HG03196 (cell line): ENCODE results near the gene MEGF11.

ENCODE experiments used
- ATAC-seq: cut with Tn5 transposase; IDR thresholded peaks from one replicate; pipeline ENCODE4 v1.9.1; 2021; ENCODE audit not compliant: unreplicated experiment

MEGF11 gene

DNA sequence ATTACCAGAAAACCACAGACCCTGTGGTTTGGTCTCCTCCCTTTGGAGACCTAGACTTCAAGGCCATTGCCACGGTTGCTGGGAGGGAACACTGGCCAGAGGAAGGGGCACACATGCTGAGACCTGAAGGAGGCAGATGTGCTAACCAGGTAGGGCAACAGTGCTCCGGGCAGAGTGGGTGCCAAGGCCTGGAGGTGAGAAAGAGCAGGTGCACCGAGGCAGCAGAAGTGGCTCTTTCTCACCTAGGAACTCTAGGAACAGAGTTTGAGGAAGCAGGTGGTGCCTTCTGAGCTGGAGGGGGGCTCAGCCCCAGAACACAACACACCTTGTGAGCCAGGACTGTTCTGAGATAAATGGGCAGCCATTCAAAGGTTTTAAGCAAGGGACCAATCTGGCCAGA lies 106.1 kb downstream of the MEGF11 start:
- no peak for ATAC-seq

- ATAC-seq: no peak
Measured at GRCh38 chr15:66145726-66146182, 107.8 kb downstream of the MEGF11 start.

DNA sequence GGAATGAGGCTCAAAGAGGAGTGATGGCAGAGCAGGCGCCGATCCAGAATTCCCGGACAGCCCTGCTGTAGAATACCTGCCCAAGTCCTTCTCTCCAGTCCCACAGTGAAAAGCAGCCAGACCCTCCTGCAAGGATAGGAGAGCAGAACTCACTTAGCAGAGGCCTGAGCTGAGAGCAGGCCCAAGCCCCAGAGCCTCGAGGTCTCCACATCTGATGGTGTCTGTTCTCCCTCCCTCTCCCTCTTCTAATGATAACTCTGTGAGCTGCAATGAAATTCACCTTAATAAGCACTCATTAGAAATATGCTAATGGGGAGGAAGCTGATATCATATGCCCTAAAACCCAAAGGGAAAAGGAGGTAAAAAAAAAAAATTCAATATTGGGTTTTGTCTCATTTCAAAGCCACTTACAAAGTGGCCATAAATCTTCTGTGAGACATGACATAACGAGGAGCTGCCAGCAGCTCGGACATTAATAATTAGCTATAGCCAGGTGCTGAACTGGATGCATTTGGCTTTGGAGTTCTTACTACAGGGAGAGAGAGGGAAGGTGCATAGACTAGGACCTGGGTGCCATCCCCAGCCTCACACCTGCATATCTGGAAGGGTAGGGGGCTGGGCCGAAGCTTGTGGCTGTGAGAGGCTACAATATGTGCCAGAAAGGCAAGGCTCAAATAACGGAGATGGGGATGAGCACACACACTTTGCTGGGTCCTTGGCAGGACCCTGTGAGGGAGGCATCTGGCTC lies 108.4 kb downstream of the MEGF11 start:
- ATAC-seq: no peak

DNA sequence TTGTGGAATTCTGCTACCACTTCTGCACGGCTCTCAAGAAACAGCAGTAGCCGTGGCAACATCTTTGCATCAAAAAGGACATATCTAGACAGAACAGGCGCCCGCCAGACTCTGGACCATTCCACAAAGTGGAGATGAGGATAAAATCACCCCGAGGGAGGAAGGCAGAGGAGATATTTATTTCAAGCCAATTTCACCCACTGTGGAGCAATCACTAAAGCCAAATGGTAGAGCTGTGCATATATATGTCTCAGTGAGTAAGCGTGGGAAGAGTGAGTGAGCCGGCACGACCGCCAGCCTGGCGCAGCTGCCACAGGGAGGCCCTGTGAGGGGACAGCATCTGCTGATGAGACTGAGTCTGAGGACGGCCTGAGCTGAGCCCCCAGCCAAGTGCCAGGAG lies 111.3 kb downstream of the MEGF11 start:
- no peak for ATAC-seq

DNA sequence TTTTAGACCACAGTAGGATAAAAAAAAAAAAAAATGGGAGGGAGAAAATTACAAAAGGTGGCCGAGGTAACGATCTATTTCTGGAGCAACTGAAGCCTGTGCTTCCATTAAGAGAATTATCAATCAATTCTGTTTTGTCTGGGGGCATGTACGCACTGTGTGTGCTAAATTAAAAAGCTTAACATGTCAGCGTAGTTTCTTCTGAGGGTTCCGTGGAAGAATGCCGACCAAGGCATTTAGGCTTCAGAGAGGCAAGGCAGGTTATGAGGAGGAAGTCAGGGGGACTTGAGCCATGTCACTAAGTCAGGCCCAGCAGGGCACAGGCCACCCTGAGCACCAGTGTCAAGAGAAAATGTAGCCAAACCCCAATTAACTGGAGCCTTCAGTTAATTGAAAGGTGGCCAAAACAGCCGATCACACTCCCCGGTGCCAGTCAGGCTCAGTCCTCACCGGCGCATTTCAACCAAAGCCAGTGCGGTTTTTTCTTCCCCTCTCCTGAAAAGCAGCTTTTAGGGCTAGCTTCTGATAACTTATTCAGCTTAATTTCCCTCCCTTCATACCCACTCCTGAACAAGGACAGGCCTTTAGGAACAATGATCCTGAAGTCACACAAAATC lies 113.9 kb downstream of the MEGF11 start:
- ATAC-seq: no peak

- no peak for ATAC-seq
Measured at GRCh38 chr15:66138892-66139590, 114.5 kb downstream of the MEGF11 start.

DNA sequence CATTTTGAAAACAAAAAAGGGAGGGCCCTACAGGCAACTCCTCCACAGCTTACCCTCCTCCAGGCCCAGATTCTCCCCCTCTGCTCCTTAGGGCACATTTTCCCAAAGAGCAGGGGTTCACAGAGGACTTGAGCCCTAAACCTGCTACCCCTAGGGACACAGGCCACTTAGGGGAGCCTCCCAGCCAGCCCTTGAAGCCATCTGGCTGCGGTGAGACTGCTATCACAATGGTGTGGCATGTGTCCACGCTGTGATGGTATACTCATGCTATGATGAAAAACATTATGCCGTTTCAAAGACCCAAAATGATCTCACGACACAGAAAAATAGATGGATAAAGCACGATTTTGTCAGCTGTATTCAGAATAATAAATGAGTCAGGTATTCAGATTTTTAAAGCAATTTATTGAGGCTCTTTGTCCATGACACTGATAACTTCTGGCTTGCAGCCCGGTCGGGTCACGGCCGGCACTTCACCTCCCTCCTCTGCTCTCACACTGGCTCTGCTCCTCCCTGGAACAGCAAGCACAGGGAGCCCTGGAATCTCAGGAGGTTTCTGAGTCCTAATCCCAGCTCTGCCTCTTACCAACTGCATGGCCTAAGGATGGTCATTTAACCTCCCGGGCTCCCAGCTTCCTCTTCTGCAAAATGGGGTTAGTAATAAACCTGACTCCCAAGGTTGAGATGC lies 115.3 kb downstream of the MEGF11 start:
- ATAC-seq: no peak

DNA sequence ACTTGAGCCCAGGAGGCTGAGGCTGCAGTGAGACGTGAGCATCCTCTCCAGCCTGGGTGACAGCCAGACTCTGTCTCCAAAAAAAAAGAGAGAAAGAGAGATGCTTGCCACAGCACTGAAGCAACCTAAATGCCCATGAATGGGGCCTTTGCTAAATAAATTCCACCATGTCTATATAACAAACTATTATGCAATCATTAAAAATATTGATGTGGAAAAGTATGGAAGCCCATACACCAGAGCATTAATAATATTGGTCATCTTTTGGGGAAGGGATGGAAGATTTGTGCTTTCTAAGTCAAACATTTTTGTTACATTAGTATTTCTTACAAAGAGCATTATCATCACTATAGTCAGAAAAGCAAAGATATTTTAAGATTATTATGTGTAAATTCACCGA lies 116.6 kb downstream of the MEGF11 start:
- ATAC-seq: no peak

- ATAC-seq: no peak
Measured at GRCh38 chr15:66135664-66136063, 117.9 kb downstream of the MEGF11 start.

- no peak for ATAC-seq
Measured at GRCh38 chr15:66134284-66134683, 119.3 kb downstream of the MEGF11 start.

DNA sequence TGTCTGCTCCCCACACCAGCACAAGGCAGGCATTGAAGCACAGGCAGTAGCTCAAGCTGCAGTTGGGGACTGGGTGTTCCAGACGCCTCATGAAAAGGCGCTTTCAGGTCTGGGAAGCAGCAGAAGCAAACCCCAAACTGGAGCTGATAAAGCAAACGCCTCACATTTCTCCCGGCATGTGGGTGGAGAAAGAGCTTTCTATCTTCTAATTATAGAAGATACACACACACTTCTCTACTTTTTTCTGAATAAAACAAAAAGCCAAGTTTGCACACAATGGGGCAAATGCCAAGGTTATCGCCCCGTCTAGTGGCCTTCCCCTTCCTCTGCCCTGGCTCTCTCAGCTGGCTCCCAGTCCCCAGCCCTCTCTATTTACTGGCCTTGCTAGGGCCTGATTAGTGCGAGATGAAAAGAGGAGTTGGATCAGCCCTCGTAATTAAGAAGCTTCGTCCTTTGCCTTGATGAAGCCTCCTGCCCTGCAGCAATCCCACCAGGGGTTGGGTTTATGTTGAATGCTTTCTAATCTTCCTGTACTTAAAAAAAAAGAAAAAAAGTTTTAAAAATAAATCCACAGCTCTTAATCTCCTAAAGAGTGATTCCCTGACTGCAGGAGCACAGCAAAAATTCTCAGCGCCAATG lies 120.2 kb downstream of the MEGF11 start:
- ATAC-seq: no peak

DNA sequence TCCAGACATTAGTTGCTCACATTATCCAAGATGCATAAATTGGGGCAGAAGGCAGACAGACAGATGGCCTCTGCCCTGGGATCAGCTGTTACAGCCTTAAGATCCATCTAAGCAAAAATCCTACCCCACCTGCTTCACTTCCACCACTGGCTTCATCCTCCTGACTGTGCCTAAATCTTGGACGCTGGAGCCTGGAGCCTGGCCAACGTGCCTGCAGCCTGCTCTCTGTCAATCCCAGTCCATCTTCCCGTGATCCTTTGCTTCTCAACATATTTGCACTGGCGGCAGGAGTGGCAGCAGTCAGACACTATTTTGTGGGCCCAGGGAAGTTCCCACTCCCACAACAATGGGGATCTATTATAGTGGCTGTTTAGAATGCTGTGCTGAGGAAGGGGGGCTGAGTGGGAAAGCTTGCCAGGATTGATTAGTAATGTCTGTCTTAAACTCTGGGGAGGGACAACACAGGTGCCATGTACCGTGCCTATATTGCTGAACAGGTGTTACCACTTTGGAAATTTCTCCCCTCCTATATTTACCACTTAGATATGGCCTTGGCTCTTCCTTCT lies 121.2 kb downstream of the MEGF11 start:
- no peak for ATAC-seq

GRCh38 chr15:66131831-66132230 lies 121.7 kb downstream of the MEGF11 start:
- ATAC-seq: no peak

DNA sequence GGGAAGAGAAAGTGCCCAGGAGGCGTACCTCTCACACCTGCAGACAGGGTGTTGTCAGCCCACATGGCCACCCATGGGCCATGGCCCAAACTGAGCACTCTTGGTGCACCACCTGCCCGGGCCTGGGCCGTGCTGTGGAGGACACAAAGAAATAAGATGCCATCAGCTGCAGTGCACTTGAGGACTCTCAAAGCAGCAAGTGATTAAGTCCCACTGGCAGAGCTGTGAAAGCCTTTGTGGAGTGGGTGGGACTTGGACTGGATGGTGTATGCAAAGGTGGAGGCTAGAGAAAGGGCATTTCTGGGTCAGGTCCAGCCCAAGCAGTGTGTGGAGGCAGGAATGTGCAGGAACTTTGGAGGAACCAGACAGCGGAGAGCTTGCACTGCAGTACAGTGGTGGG lies 122.3 kb downstream of the MEGF11 start:
- ATAC-seq: no peak

- no peak for ATAC-seq
Measured at GRCh38 chr15:66130496-66131034, 123.0 kb downstream of the MEGF11 start.

DNA sequence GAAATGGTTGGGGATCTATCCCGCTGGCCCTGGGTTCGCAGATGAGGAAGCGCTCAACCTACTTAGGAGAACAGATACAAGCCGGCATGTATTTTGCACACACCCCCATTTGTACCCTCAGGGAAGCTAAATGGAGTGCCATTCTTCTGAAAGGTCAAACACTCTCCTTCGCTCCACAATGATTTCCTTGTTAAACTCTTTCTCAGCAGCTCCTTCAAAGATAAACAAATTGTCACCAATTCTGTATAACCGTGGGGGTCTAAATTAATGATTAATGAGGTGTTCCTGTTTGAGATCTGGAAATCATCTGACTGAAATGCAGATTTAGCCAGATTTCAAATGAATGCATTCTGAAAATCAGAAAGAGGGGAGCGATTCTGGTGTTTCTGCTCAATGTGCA lies 124.0 kb downstream of the MEGF11 start:
- ATAC-seq: no peak

DNA sequence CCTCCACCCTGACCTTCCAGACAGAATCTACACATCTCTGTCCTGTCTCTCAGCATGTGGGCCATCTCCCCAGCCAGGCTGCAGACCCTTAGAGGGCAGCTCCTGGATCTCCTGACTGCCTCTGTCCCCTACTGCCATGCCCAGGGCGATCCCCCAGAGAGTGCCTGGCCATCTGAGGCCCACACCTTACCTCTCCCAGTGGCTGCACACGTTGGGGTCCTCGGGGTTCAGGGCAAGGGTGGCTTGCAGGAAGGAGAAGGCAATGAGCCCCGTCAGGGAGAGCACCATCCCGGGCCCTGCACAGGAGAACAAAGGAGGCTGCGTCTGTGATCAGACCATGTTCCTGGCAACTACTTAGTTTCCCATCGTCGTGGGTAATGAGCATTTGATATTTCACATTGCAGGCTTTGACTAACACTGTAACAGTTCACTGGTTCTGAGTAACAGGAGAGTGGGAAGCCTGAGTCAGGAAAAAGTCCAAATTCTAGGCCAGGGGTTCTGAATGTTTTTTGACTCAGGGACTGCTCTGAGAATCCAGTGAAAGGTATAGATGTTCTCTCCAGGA lies 125.4 kb downstream of the MEGF11 start:
- ATAC-seq: no peak

- ATAC-seq: no peak
Measured at GRCh38 chr15:66126456-66126855, 127.1 kb downstream of the MEGF11 start.

GRCh38 chr15:66126031-66126441 lies 127.5 kb downstream of the MEGF11 start:
- no peak for ATAC-seq

DNA sequence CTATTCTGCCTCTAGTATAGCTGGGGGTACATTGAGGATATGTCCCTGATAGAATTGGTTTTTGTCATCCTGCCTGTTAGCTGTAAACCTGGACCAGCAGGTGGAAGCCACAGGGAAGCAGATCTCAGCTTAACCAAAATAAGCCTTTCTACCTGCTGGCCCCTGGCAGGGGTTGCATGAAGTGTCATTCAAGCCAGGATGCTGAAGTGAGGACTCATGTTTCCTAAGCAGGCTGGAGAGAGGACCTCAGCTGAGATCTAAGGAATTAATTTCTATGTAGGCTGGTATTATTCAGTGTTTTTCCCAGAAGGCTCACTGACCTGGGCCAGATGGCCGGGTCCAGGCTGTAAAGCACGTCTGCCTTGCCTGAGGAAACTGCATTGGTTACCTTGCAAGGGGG lies 128.9 kb downstream of the MEGF11 start:
- no peak for ATAC-seq
